GM19467 (cell line): ENCODE data around the gene ARHGAP27.
"Not testable (repeated sequence)": the region's sequence is repeated elsewhere in the genome, so short reads cannot be mapped to it uniquely, and the experiment has no call there.

Experiments used
- ATAC-seq: cut with Tn5 transposase; IDR thresholded peaks from one replicate; pipeline ENCODE4 v1.9.1; 2021; ENCODE audit warnings: mild to moderate bottlenecking, moderate library complexity; ENCODE audit not compliant: unreplicated experiment

The ARHGAP27 gene, protein sequence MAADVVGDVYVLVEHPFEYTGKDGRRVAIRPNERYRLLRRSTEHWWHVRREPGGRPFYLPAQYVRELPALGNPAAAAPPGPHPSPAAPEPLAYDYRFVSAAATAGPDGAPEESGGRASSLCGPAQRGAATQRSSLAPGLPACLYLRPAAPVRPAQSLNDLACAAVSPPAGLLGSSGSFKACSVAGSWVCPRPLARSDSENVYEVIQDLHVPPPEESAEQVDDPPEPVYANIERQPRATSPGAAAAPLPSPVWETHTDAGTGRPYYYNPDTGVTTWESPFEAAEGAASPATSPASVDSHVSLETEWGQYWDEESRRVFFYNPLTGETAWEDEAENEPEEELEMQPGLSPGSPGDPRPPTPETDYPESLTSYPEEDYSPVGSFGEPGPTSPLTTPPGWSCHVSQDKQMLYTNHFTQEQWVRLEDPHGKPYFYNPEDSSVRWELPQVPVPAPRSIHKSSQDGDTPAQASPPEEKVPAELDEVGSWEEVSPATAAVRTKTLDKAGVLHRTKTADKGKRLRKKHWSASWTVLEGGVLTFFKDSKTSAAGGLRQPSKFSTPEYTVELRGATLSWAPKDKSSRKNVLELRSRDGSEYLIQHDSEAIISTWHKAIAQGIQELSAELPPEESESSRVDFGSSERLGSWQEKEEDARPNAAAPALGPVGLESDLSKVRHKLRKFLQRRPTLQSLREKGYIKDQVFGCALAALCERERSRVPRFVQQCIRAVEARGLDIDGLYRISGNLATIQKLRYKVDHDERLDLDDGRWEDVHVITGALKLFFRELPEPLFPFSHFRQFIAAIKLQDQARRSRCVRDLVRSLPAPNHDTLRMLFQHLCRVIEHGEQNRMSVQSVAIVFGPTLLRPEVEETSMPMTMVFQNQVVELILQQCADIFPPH

DNA sequence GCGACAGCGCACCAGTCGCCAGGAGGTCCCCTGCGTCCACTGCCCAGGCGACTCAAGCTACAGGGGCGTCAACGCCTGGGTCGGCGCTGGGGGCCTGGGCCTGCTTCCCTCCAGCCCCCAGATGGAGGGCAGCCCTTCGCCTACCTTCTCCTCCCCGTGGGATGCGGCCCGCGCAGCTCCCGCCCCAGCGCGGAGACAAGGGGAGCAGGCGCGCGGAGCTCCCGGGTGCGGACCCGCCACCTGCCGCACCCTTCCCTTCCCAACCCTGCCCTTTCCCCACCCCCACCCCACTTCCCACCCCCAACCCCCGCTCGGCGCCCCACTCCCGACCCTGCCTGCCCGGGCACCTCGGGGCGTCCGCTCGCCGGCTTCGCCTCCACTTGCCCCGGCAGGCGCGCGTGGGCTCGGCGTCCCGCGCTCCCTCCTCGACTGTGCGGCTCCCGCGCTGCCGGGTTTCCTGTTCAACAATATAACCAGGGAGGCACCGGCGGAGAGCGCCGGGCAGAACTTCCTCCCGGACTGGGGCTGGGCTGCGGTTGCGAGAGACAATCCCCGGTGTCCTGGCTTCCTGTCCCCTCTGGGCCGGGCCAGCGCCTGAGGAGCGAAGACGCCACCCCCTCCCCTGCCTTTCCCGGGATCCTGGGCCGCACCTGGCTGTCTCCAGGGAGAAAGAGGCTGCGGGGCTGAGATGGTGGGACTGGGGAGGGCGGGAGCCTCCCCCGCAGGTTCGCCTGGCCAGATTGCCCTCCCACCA is at the start of gene ARHGAP27:
TSS of gene ARHGAP27 (minus strand) at position 466 of the 754 bp plus-strand sequence. CDS start 2,591 bp downstream, outside the sequence.
- no peak for ATAC-seq

DNA sequence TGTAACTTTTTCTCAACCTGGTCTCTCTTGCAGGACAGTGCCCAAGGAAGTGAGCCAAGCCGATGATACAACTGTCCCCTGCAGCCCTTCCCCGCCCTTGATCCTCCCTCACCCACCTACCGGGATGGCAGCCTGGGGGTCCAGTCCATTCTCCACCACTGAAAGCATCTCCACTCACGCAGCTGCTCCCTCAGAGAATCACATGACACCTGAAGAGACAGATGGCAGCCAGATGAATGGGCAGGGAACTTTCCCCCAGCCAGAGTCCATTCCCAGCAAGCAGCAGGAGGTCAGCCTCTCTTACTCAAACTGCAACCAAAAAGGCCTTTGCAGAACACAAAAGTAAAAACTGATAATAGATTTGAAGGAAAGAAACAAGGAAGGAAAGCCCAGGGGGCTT is 49.6 kb upstream of the ARHGAP27 start:
- ATAC-seq, result not testable (repeated sequence)

DNA sequence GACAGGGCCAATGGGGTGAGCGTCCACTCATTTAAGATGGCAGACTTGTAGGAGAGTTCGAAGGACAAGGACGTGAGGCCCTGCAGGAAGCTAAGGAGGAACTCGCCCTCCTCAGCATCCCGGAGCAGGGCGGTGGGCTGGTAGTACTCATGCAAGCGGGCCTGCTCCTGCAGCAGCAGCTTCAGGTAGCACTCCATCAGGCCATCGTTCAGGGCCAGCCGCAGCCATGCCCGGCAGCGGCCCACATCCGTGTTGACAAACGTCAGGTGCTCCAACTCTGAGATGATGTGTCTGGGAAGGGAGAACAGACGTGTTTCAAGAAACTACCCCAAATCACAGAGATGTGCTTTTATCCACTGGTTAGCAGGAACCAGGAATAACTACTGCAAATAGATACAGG is 42.8 kb upstream of the ARHGAP27 start:
- not testable (repeated sequence) for ATAC-seq

DNA sequence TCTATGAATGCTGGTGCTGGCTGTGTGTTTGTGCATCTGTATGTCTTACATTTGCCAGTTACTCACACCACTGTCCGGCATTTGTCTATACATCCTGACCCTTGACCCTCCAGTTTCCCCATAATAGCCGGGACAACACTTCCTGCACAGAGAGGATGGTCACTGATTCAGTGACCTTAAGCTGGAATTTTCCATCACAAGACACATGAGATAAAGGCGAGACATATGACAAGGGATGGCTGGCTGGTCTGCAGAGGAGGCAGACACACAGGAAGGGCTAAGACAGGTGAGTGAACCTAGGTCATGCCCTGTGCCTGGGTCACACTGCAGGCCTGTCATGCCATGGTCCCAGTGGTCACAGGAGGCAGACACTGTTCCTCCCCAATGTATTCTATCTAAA is 39.6 kb upstream of the ARHGAP27 start:
- ATAC-seq, result not testable (repeated sequence)

DNA sequence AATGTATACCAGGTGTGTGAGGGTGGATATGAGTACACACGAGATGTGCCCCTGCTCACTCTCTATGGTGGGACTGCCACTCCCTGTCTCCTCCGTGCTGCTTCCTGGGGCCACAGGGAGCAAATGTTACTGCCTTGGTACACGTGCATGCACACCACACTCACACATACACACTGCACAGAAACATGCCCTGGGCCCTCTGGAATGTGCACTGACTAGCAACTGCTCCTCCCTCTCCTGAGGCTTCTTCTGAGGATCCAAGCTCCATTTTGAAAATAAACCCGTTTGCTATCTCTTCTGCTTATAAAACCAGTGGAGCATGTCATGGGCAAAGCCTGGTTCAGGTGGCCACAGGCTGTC is 36.5 kb upstream of the ARHGAP27 start:
- not testable (repeated sequence) for ATAC-seq

DNA sequence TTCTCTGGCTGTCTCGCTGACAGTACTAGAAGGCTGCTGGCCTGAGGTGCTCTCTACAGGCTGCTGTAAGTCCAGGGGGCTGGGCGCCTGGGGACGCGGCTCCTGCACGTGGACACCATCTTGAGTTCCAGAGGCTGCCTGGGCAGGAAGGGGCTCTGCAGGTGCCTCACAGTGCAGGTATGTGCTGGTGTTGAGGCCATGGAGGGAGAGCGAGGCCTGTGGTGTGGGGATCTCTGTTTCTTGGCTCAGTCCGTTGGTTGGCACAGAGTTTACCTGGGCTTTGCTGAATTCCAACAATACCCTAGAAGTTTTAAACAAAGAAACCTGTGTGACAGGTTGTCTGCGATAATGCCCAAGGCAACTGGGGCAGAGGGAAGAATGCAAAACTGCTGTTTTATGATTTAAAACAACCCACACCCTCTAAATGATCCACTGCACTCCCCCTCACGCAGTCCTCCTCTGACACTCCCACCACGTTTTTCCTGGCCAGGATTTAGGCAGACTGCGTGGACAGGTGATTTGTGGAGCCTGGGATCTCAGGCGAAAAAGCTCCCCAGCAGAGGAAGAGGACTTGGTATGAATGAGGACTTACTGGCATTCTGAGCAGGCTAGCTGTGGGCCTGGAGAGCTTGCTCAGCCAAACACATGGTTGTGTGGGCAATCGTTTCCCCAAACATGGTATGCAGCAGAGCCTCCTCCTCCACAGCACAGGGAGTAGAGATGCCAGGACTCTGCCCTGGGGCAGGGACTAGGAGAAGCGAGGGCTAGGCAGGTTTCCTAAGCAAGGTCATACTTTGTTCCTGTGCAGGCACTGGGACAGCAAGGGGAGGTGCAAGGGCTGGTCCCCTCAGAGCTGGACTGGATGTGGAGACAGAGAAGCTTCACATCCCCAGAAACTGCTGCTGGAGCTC is 35.9 kb upstream of the ARHGAP27 start:
- not testable (repeated sequence) for ATAC-seq

DNA sequence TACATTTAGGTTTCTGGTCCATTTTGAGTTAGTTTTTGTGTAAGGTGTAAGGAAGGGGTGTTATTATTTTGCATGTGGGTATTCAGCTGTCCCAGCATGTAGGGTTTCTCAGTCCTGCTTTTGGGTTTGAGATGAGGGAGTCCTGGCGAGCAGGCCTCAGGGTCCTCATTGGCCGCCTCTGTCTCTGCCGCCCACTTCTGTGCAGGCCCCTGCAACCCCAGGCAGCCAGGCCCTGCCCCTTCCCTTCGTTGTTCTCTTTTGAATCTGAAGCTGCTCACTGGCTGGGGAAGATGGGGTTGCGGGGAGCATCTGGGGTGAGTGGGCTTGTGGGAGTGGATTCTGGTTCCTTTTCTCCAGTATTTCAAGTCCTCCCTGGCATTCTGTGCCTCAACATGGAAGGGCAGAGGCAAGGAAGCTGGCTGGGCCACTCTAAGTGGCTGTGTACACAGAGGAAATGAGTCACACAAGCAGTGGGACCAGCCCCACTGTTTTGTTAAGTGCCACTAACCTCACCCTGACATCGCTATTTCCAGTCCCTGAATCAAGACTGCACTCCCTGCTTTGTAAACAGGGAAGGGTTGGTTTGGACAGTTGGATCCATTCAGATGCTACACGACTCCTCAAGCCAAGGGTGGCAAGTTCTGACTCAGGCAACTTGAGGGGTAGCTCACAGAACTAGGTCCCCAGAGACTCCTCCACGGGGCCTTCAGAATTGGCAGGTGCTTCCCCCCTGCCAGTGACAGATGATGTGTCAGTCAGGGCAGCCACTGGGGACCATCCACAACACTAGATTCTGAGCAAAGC is 29.1 kb upstream of the ARHGAP27 start:
- peak; percentile 77 for ATAC-seq

DNA sequence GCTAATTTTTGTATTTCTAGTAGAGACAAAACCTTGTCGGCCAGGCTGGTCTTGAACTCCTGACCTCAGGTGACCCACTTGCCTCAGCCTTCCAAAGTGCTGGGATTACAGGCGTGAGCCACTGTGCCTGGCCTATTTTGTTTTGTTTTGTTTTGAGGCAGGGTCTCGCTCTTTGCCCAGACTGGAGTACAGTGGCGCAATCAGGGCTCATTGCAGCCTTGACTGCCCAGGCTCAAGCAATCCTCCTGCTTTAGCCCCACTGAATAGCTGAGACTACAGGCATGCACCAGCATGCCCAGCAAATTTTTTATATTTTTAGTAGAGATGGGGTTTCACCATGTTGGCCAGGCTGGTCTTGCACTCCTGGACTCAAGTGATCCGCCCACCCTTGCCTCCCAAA is 27.8 kb upstream of the ARHGAP27 start:
- ATAC-seq, result not testable (repeated sequence)

DNA sequence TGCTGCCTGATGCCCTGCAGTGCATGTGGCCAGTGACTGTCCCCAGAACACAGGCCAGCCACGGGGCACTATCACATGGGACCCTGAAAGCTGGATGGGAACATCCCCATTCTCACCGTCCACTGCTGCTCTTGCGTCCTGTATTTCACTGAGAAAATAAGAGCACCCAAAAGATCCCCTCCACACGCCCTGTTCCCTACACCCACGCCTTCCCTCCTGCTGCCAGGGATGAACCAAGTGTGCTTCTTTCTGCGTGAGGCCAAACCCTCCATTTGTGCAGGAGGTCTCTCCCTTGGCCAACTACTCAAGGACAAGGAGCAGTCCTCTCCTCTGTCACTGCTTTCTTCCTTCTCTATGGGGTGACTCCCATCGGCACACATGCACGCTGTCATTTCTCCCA is 21.7 kb upstream of the ARHGAP27 start:
- ATAC-seq, result not testable (repeated sequence)

DNA sequence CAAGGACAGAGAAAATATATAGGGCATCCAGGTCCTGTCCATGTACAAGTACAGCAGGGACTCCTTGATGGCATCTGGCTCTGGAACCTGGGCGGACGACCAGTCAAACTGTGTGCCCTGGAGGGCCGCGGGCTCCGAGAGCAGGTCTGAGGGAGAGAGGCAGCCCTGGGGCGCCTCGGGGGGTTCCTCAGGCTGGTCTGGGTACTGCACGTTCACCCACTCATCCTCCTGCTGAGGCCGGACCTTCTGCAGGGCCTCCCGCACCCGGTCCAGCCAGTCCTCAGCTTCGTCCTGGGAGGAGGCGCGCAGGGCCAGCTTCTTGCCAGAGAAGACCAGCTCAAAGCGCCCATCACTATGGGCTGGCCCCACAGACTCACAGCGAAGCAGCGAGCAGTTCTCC is 21.1 kb upstream of the ARHGAP27 start:
- not testable (repeated sequence) for ATAC-seq

DNA sequence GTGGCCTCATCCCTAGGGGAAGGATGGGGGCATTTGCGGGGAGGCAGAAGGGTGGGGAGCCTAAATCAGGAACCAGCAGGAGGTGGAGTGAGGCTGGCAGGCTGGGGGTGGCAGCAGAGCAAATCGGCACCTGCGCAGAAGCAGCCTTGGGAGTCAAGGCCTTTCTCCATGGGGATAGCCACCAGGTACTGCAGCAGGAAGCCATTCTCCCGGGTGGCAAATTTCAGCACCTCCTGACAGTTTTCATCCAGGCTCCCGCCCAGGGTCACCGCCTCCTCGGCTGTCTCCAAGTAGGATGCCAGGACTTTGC is 20.5 kb upstream of the ARHGAP27 start:
- ATAC-seq, result not testable (repeated sequence)

DNA sequence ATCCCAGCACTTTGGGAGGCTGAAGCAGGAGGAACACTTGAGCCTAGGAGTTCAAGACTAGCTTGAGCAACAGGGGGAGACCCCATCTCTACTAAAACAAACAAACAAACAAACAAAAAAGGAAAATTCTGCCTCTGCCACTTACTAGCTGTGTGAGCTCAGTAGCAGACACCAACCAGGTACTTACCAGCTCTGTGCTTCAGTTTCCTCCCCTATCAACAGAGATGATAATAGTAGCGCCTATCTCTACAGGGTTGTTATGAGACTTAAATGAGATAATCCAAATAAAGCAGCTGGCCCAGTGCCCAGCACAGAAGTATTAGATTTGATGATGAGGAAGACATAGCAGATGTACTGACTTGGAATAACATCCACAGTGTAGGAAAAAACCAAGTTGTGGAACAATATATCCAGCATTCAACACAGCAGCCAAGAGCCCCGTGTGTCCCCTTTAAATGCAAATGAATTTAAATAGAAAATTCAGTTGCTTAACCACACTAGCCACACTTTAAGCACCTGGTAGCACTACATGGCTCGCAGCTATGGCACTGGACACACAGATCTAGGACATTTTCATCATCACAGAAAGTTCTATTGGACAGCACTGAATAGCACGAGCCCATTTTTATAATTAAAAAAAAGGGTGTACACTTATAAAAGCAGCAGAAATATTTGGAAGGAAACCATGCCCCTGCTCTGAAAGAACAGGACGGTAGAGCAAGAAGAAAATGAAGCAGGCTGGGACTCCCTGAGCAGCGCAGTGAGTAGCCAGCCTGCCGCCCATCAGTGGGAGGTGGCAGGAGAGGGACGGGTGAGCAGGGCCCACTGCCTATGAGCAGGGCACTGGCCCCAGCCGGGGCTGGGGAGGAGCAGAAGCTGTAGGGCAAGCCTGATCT is 19.9 kb upstream of the ARHGAP27 start:
- not testable (repeated sequence) for ATAC-seq

DNA sequence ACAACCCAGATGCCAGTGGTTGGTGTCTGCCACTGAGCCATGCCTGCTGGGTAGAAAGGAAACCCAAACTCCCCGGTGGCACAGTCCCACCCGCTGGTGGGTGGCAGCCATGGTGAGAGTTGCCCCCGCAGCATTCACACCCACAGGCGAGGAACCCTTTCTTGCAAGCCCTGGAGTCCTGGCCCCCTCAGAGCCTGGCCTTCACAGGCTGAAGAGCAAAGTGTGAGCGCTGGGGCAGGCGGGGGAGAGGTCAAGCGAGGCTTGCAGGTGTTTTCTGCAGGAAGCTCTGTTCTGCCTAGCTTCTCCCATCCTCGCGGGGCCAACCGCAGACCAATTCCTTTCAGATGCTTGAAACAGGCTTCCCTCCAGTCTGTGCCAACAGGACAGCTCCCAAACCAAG is 19.0 kb upstream of the ARHGAP27 start:
- ATAC-seq, result not testable (repeated sequence)

DNA sequence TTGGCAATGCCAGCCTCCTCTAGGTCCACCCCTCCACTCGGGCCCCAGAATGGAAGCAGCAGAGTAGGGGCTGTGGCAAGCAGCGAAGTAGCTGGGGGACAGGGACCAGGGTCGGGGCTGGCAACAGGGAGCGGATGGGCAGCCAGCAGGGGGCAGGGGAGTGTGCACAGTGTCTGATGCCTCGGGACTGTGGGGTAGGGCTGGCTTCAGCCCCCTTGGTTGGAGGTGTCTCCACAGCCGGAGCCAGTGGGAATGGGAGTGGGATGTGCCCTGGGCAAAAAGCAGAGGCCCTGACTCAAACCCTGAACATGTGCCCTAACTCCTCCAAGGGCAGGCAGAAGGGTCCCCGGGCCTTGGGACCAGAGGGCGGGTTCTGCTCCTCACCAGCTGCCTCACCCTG is 18.5 kb upstream of the ARHGAP27 start:
- ATAC-seq, result no peak

DNA sequence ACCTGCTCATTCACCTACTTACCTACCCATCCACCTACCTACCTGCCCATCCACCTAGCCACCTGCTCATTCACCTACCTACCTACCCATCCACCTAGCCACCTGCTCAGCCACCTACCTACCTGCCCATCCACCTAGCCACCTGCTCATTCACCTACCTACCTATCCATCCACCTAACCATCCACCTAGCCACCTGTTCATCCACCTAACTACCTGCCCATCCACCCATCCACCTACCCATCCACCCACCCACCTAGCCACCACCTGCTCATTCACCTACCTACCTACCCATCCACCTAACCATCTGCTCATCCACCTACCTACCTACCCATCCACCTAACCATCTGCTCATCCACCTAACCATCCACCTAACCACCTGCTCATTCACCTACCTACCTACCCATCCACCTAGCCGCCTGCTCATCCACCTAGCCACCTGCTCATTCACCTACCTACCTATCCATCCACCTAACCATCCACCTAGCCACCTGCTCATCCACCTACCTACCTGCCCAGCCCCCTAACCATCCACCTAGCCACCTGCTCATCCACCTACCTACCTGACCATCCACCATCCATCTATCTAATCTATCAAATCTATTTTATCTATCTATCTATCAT is 17.1 kb upstream of the ARHGAP27 start:
- not testable (repeated sequence) for ATAC-seq

DNA sequence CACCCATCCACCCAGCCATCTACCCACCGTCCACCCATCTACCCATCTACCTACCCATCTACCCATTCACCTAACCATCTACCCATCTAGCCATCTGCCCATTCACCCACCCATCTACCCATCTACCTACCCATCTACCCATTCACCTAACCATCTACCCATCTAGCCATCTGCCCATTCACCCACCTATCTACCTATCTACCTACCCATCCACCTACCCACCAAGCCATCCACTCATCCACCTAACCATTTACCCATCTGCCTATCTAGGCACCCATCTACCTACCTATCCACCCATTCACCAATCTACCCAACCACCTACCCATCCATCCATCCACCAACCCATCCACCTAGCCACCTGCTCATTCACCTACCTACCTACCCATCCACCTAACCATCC is 16.6 kb upstream of the ARHGAP27 start:
- ATAC-seq, result not testable (repeated sequence)

DNA sequence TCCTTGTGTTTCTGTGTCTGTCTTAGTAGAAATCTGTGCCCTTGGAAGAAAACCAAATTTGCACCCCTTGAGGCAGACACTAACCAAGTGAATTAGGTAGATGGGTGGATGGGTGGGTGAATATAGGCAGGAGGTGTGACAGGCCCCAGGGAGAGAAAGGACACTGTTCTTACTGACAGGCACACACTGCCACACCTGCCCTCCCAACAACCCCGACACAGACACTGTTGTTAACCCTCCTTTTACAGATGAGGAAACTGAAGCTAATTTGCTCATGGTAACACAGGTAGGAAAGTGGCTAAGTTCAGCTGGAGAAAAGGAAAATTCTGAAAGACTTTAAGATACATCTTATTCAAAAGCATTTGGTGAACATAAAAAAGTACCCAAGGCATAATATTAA is 15.8 kb upstream of the ARHGAP27 start:
- not testable (repeated sequence) for ATAC-seq

DNA sequence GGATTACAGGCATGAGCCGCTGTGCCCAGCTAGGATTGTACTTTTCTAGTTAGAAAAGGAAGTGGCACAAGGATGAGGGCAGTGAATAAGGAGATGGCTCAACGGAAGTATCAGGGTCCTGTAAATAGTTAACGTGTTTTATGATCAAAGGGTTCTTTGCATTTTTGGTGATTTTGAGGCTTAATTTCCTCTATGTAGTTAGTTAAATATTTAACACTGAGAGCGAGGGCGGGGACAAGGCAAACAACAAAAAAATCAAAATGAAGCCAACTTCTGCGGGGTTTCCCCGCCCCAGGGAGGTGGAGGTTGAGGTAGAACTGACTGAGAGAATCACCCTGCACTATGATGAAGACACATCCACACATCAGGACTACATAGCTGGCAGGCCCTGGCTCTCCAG is 15.4 kb upstream of the ARHGAP27 start:
- ATAC-seq, result not testable (repeated sequence)
